NCI-H748 (cell line): ENCODE measurements around the gene RBM20.

Source experiments
- DNase-seq: peaks from one replicate; lab custom pipeline; 2025; ENCODE audit not compliant: unreplicated experiment; lab: John Stamatoyannopoulos, UW

Gene RBM20

DNA sequence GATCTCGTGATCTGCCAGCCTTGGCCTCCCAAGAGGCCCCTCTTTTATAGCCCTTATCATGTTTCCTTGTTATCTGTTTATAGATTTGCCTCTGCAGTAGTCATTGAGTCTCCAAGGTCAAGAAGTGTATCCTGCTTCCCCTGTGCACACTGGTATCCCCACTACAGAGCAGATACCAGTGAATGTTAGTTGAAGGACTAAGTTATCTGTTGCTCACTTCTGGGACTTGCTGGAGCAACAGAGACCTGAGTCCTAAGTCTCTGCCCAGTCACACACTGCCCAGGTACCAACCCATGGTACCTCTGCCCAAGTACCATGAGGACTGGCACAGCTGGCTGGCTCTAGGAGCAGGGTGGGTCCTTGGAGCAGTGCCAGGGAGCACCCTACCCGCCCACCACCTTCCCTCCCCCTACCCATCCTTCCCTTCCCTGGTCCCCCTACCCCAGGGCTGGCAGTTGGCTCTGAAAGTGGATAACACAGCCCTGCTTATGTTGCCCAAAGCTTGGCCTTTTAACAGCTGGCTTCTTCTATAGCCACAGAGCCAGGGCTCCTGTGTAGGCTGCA, 201.1 kb downstream of the RBM20 start:
- DNase-seq: no peak

DNA sequence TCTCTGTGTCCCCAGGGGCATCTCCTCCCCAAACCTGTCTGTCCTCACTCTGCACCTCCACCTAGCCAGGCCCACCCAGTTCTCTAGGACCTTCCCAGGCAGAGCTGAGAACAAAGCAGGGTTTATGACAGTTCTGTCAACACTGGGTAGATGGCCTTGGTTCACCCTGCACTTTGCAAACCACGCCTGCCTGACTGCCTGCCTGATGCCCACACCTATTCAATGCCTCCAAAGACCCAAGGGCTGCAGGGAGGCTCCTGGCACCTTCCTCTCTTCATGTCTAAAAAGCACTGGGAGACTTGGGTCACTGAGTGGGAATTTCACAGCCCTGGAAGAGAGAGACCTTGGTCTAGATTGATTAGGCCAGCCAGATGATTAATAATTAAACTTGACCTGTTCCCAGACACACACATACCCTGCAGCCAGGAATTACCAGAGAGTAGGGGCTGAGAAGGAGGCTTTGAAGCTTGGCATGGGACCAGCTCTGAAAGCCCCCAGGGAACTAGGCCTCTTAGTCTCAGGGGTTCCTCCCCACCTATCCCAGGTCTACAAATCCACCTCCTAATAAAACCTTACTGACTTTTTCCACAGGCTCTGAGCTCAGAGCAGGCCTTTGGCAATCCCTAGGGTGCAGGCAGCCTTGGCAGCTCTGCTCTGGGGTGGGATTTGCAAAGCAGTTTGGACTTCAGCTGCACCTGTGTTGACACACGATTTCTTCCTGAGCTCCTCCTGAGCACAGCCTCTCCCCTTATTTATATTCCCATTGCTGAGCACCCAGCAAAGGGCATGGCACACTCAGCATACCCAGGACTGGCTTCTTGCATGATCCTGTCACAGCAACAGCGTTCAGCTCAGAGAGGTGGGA, 201.9 kb downstream of the RBM20 start:
- DNase-seq: no peak

- no peak for DNase-seq
These were observed 203.2 kb downstream of the RBM20 start for GRCh38 chr10:110847374-110847773.

DNA sequence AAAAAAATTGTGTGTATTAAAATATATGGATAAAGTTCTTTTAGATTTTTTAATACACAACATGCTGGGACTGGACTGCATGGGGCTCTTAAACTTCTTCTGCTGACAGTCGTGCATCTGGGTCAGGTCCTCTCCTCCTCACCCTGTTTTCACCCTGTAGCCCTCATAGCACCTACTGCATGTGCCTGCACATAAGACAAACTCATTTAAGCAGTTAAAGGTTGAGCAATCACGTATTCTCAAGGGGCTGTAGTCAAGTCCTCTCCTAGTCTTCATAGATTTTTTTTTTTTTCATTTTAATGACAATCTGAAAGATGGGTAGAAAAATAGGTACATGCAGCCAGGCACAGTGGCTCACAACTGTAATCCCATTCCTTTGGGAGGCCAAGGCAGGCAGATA, 204.0 kb downstream of the RBM20 start:
- no peak for DNase-seq

- DNase-seq: no peak
These were observed 206.0 kb downstream of the RBM20 start for GRCh38 chr10:110850099-110850498.

- DNase-seq: no peak
These were observed 207.0 kb downstream of the RBM20 start for GRCh38 chr10:110851020-110851612.

GRCh38 chr10:110852255-110852896, 208.2 kb downstream of the RBM20 start:
- no peak for DNase-seq

GRCh38 chr10:110852947-110853346, 208.8 kb downstream of the RBM20 start:
- DNase-seq: no peak

DNA sequence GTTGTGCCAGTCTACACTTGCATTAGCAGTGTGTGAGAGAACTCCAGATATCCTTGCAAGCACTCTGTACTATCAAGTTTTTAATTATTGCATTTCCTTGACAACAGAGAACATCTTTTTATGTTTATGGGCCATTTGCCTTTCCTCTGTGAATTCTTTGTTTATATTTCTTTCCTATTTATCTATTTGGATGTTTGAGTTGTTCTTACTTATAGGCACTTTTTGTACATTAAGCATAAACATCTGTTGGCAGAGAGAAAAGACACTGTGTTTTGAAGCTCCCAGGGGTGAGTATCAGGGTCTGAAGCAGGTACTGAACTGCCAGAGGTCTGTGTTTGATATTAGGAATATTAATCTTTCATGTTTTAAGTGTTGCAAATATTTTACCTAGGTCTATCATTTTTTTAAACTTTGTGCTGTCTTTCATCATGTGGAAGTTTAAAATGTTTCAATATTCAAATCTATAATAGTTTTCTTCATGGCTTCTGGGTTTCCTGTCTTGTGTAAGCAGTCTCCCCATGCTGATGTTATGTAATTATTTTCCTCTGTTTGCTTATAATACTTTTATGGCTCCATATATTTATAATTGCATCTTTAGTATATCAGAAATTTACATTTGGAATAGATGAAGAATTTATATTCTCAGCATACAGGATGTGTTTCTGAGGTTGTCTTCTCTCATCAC, 209.9 kb downstream of the RBM20 start:
- DNase-seq: no peak

DNA sequence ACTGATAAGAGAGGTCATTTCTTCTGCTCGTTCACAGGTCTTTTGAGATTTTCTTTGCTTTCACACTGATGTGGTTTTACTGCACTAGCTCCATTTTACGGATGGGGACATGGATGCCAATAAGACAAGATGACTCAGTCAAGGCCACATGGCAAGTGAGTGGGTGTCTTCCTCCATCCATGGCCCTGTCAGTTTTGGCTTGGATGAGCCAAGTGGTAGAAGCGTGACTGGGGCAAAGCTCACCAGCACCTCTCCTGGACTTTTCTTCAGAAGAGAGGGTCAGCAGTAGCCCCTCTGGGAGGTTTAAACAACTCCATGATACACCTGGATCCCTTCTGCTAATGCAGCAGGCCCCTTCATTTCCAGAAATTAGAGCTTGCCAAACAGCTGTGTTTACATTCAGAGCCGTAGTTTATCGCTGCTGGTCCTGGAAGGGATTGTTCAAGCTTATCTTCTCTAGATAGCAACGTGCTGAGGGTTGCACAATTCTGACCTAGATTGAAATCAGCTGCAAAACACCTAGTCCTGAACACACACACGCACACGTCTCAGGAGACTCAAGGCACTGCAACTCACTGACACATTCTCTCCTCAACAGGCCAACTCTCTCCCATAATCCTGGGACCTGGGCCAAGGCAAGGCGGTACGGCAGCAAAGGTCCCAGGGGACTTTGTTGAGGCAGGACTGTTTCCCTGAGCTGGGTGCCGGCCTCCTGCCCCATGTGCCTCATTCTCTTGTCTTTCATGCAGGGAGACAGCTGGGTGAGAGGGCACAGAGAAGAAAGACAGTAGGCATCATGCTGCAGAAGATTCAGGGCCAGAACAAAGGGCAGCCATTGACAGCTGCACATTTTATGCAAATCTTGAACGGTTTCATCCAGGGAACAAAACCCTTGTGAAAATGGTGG, 213.4 kb downstream of the RBM20 start:
- peak; percentile 40 for DNase-seq

DNA sequence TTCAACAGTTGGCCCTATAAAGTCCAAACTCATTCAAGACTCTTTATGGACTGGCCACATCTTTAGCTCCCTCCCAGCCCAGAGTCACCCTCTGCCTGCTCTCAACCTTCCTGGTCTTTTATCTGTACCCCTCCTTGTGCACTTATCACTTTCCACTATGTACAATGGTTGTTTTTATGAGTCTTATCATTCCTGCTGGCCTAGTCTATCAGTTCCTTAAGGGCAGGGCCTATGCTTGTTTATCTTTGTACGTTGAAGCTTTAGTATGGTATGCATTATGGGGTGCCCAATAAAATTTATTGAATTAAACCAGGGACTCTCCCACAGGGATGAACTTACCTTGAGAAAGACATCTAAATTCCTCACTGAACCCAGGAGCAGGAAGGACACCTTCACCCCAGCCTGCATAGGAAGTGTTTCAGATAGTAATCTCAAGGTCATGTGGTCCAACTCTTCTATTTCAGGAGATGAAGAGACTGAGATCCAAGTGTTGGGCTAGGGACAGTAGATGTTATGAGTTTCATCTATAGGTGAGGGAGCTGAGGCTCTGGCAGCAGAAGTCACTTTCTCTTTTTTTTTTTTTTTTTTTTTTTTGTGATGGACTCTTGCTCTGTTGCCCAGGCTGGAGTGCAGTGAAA, 214.3 kb downstream of the RBM20 start:
- no peak for DNase-seq

DNA sequence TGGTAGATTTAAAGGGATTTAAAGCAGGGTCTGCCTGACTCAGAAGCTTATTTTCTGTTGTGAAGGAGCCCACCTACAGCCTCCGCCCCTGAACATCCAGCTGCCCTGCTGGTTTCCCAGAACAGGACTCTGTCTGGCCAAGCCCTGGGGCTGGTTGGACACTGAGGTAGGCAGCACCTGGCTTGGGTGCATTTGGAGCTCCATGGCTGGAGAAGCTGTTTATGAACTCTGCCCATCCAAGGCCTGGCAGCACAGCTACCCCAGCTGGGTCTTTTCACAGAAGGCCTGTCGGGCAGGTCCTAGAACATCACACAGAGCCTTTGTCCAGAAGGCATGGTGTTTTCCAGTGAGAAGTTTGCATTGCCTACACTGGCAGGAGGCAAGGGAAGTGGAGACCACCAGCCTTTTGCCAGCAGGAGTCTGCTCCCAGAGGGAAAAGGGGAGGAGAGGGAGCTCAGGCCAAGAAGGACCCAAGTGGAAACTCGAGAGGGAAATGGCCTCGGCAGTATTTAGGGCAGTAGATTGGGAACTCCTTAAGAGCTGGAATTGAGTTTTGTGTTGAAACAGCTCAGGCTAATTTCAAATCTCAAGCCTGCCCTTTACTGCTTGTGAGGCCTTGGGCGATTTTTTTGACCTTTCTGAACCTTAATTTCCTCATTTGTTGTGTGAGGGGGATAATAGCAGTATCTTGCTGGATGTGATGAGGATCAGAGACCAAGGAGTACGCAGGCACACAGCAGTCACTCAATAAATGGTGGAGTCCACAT, 215.3 kb downstream of the RBM20 start:
- DNase-seq: no peak

GRCh38 chr10:110859973-110860376, 215.8 kb downstream of the RBM20 start:
- no peak for DNase-seq

DNA sequence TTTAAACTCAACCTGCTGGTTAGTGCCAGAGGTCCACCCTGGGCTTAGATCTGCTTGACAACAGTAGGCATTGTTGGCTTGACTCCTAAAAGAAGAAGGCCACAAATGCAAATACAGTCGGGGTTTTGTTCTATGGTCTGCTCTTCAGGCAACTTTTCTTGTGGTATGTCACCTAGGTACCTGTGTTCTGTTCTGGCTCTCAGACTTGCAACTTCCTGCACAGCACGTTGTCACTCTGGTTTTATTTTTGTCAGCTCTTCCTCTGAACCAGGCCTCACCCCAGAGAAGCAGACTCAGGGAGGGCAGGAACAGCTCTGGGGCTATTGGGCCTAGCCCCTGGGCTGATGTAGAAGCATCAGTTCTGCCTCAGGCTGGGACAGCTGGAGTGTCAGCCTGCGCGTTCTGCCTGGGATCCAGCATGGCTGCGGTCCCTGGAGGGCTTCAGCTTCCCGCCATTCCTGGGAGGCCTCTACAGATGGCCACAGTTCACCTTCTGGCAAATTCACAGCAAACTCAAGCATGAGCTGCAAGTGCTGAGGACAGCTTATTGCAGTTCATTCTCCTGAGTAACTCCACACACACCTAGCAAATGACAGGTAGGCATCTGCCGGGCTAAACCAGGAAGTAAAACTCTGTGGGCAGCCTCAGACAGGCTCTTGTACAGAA, 216.6 kb downstream of the RBM20 start:
- DNase-seq: no peak

- no peak for DNase-seq
These were observed 217.3 kb downstream of the RBM20 start for GRCh38 chr10:110861476-110861875.

DNA sequence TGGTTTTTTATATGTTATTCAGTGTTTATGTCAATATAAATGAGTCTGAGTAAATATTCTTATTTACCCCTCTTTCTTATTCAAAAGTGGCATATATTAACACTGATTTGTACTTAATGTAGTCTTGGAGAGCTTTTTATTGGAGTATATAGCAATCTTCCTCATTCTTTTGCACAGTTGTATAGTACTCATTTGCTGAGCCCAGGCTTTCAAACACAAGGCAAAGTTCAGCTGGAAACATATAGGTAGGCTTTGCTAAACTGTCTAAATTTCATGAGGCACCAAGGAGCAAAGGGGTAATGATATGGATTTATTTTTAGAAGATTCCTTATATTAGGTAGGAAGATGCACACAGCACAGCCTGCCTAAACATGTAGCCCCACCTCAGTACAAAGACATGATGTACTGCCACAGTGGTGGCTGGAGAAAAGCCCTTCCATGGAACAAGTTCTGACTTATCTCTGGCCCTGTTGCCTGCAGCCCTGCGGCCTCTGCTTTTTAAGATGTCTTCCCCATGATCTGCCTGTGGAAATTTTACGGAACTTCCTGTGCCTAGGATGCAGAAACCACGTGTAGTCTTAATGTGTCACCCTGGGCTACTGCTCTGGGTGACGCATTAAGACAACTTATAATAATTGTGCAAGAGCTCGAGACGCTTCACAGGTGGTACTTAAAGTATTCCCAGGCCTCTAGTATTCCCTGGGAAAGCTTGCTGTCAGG, 218.0 kb downstream of the RBM20 start:
- DNase-seq: no peak

GRCh38 chr10:110862961-110863360, 218.8 kb downstream of the RBM20 start:
- no peak for DNase-seq

DNA sequence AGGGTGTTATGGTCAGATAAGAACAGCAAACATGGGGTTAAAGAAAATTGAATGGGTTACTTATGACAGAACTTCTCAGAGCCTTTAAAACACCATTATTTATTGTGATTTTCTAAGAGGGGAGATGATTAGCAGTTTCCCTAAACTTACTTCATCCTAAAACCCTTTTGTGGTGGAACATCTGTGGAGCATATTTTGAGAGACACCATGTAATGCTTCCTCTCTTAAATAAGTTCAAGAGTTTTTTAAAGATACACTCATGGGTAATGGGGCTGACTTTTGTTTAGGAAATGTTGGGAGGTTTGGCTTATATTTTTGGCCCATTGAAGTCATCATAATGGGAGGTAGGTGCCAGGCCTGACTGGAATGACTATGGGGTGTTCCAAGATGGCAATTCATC, 219.2 kb downstream of the RBM20 start:
- no peak for DNase-seq
